Spleen (tissue), 7 donors: Measurements from ENCODE around the gene ICOS.

Source experiments
- CTCF ChIP-seq, 11 experiments: fragments of 200-600 bp in 7 of 11; fragments of 450-650 bp in 4 of 11; sonication (generic) in 4 of 11; IDR thresholded peaks in 8 of 11; conservative IDR thresholded peaks in 3 of 11; 1 replicate in 7 of 11; 2 replicates in 4 of 11; pipeline versions ENCODE4 v1.4.0 to v1.8.0; 2016 to 2021; ENCODE audit warnings: antibody characterized with exemption in 11 of 11, inconsistent platforms in 4 of 11, mild to moderate bottlenecking in 1 of 11
- POLR2A ChIP-seq, 3 donors: fragments of 450-650 bp; IDR thresholded peaks; one replicate each; pipeline ENCODE4 v1.5.1; 2017; ENCODE audit warnings: antibody characterized with exemption in 3 of 3, mild to moderate bottlenecking in 1 of 3
- donor health status: DM: no; HTN: no; CAD: no; lungs with moderate emphysema.
- donor health status: DM: no; HTN: no; CAD: no.
- donor health status: DM: no; HTN: no; CAD: no.

DNA sequence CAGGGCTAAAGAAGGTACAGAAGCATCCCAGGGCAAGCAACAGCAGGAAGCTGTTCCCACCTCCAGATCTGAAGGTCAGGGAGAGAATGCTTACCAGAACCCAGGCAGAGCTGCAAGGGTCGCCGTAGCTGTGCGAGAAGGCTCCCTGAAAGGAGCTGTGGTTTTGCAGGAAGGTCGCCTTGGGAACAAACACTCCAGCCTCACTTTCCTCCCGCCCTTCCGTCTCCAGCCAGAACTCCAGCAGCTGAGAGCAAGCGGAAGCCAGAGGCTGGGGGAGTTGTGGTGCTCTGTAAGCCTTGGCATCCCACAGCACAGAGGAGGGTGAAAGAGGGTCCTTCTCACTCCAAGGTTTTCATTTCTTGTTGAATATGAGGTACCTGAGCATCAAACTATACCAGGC is 18.3 kb upstream of the ICOS start:
- TF ChIP-seq POLR2A (IDR thresholded peaks at IDR 0.05) (no peak), CTCF (IDR thresholded peaks at IDR 0.05 in 8 of 11, conservative IDR thresholded peaks at IDR 0.05 in 3 of 11) (no peak)
